HL-60 (cell line): ENCODE measurements around the gene TEDC2.

Source experiments
- GABPA ChIP-seq: IDR thresholded peaks from 2 replicates; pipeline ENCODE4 v1.6.1; 2012; ENCODE audit warnings: low read depth
- POLR2AphosphoS5 ChIP-seq: IDR thresholded peaks from 2 replicates; pipeline ENCODE4 v1.6.1; 2012; ENCODE audit warnings: low read depth
- SPI1 ChIP-seq: IDR thresholded peaks from 2 replicates; pipeline ENCODE4 v1.6.1; 2012; ENCODE audit warnings: low read depth, mild to moderate bottlenecking, borderline replicate concordance
- TF ChIP-seq, protein P1 (sequence below): IDR thresholded peaks from 2 replicates; pipeline ENCODE4 v1.6.1; 2012; ENCODE audit warnings: low read depth; ENCODE audit not compliant: insufficient replicate concordance
- TF ChIP-seq, protein P2 (sequence below): IDR thresholded peaks from one replicate; pipeline ENCODE4 v1.5.1; 2011; ENCODE audit warnings: low read length, control low read depth, inconsistent platforms; ENCODE audit not compliant: insufficient read depth

DNA sequence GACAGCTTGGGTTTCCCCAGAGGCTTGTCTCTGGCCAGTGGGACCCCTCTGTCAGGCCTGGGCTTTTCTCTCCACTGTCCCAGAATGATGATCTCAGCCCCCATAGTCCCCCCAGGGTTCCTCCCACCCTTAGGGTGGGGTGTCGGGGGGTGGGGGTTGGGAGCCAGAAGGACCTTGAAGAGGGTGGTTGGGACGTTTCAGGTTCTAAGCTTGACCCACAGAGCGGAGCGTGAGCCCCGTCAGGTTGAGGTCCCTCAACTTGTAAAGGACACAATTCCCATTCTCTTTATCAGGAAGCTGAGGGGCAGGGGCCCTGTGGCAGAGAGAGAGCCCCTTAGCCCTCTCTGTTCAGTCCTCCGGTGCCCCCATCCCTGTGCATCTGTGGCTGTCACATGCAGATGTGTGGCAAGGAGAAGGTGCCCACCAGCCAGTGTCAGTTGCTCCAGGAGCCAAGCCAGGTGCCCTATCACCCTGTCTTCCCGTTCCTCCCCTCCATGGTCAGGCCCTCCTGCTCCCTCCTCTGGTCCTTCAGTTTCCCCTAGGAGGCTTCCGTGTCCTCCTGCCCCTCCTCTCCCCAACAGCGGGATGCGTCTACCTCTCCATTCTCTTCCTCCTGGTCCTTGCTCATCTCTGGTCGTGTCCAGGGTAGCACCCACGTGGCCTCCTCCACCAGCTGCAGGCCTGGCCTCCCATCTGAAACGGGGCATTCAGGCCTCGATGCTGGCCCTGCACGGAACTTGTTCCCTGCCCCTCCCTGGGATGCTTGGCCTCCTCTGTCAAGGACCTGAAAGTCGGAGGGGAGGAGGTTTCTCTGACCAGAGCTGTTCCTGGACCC lies 9.7 kb downstream of the TEDC2 start:
- TF ChIP-seq GABPA (no peak), POLR2AphosphoS5 (no peak; the same call in 1 of the 2 replicates), SPI1 (no peak)
- TF ChIP-seq, protein P1, sequence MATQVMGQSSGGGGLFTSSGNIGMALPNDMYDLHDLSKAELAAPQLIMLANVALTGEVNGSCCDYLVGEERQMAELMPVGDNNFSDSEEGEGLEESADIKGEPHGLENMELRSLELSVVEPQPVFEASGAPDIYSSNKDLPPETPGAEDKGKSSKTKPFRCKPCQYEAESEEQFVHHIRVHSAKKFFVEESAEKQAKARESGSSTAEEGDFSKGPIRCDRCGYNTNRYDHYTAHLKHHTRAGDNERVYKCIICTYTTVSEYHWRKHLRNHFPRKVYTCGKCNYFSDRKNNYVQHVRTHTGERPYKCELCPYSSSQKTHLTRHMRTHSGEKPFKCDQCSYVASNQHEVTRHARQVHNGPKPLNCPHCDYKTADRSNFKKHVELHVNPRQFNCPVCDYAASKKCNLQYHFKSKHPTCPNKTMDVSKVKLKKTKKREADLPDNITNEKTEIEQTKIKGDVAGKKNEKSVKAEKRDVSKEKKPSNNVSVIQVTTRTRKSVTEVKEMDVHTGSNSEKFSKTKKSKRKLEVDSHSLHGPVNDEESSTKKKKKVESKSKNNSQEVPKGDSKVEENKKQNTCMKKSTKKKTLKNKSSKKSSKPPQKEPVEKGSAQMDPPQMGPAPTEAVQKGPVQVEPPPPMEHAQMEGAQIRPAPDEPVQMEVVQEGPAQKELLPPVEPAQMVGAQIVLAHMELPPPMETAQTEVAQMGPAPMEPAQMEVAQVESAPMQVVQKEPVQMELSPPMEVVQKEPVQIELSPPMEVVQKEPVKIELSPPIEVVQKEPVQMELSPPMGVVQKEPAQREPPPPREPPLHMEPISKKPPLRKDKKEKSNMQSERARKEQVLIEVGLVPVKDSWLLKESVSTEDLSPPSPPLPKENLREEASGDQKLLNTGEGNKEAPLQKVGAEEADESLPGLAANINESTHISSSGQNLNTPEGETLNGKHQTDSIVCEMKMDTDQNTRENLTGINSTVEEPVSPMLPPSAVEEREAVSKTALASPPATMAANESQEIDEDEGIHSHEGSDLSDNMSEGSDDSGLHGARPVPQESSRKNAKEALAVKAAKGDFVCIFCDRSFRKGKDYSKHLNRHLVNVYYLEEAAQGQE: no peak
- TF ChIP-seq, protein P2, sequence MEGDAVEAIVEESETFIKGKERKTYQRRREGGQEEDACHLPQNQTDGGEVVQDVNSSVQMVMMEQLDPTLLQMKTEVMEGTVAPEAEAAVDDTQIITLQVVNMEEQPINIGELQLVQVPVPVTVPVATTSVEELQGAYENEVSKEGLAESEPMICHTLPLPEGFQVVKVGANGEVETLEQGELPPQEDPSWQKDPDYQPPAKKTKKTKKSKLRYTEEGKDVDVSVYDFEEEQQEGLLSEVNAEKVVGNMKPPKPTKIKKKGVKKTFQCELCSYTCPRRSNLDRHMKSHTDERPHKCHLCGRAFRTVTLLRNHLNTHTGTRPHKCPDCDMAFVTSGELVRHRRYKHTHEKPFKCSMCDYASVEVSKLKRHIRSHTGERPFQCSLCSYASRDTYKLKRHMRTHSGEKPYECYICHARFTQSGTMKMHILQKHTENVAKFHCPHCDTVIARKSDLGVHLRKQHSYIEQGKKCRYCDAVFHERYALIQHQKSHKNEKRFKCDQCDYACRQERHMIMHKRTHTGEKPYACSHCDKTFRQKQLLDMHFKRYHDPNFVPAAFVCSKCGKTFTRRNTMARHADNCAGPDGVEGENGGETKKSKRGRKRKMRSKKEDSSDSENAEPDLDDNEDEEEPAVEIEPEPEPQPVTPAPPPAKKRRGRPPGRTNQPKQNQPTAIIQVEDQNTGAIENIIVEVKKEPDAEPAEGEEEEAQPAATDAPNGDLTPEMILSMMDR: no peak
